ENCODE data around the gene ODF2L.

The ODF2L gene

GRCh38 chr1:86317926-86318325 lies 78.2 kb downstream of the ODF2L start:
- DNase-seq (ENCODE audit: low read depth): no peak

- no peak for DNase-seq (ENCODE audit: low read depth)
Observed at GRCh38 chr1:86305731-86306130, 90.4 kb downstream of the ODF2L start.

- no peak for DNase-seq (ENCODE audit: low read depth)
Observed at GRCh38 chr1:86303041-86303690, 93.0 kb downstream of the ODF2L start.
